ENCODE data around the gene MAP4.
"Not testable (repeated sequence)": the region's sequence is repeated elsewhere in the genome, so short reads cannot be mapped to it uniquely, and the experiment has no call there.

The MAP4 gene

GRCh38 chr3:47841786-47842349 lies 174.3 kb downstream of the MAP4 start:
- Histone ChIP-seq H3K27ac (ENCODE audit: low read depth, low read length) (no peak overlapping the region), H3K9me3 (ENCODE audit: control insufficient read depth, insufficient read depth, low read length) (no peaks in the 10 kb centered on the region), H3K4me2 (ENCODE audit: low read length) (no peak overlapping the region), H3K9me2 (replicated peaks; ENCODE audit: control insufficient read depth, low read length) (no peaks in the 10 kb centered on the region), H3K79me2 (ENCODE audit: control insufficient read depth, low read length) (peaks cover 12% of the 10 kb centered on the region), H3K4me1 (ENCODE audit: control insufficient read depth, low read length) (no peaks in the 10 kb centered on the region), H3K27me3 (ENCODE audit: control insufficient read depth, low read length) (no peaks in the 10 kb centered on the region), H3K36me3 (ENCODE audit: control insufficient read depth, low read length) (peaks cover 89% of the 10 kb centered on the region), H4K20me1 (ENCODE audit: control insufficient read depth, insufficient read depth, low read depth, low read length) (peaks cover 4% of the 10 kb centered on the region; the same call in 1 of the 2 replicates), H3K4me3 (ENCODE audit: low read length) (no peak overlapping the region), H3F3A (ENCODE audit: control insufficient read depth, insufficient read depth) (no peaks in the 10 kb centered on the region)
- no peak for TF ChIP-seq CTCF (IDR thresholded peaks at IDR 0.05; ENCODE audit: low read depth, low read length, poor library complexity, severe bottlenecking)
- no peak for TF ChIP-seq EZH2phosphoT487 (IDR thresholded peaks at IDR 0.05; ENCODE audit: borderline replicate concordance, low read length)

GRCh38 chr3:47838503-47838902 lies 177.7 kb downstream of the MAP4 start:
- Histone ChIP-seq H3K9me2 (replicated peaks; ENCODE audit: control insufficient read depth, low read length) (no peaks in the 10 kb centered on the region), H3K27ac (ENCODE audit: low read depth, low read length) (no peak overlapping the region), H3F3A (ENCODE audit: control insufficient read depth, insufficient read depth) (no peaks in the 10 kb centered on the region), H3K4me1 (ENCODE audit: control insufficient read depth, low read length) (no peaks in the 10 kb centered on the region), H3K4me2 (ENCODE audit: low read length) (no peak overlapping the region), H3K79me2 (ENCODE audit: control insufficient read depth, low read length) (peaks cover 12% of the 10 kb centered on the region), H3K4me3 (ENCODE audit: low read length) (no peak overlapping the region), H3K9me3 (ENCODE audit: control insufficient read depth, insufficient read depth, low read length) (no peaks in the 10 kb centered on the region), H3K27me3 (ENCODE audit: control insufficient read depth, low read length) (no peaks in the 10 kb centered on the region), H3K36me3 (ENCODE audit: control insufficient read depth, low read length) (peaks cover 79% of the 10 kb centered on the region), H4K20me1 (ENCODE audit: control insufficient read depth, insufficient read depth, low read depth, low read length) (peaks cover 4% of the 10 kb centered on the region; the same call in 1 of the 2 replicates)
- TF ChIP-seq EZH2phosphoT487 (IDR thresholded peaks at IDR 0.05; ENCODE audit: borderline replicate concordance, low read length) = no peak
- no peak for TF ChIP-seq CTCF (IDR thresholded peaks at IDR 0.05; ENCODE audit: low read depth, low read length, poor library complexity, severe bottlenecking)

- Histone ChIP-seq H3K9me2 (replicated peaks; ENCODE audit: control insufficient read depth, low read length) (no peaks in the 10 kb centered on the region), H3K4me1 (ENCODE audit: control insufficient read depth, low read length) (no peaks in the 10 kb centered on the region), H3K4me3 (ENCODE audit: low read length) (no peak overlapping the region), H3K27me3 (ENCODE audit: control insufficient read depth, low read length) (no peaks in the 10 kb centered on the region), H3K27ac (ENCODE audit: low read depth, low read length) (no peak overlapping the region), H4K20me1 (ENCODE audit: control insufficient read depth, insufficient read depth, low read depth, low read length) (no peaks in the 10 kb centered on the region; the same call in 1 of the 2 replicates), H3K36me3 (ENCODE audit: control insufficient read depth, low read length) (peaks cover 75% of the 10 kb centered on the region), H3K79me2 (ENCODE audit: control insufficient read depth, low read length) (peaks cover 12% of the 10 kb centered on the region), H3K9me3 (ENCODE audit: control insufficient read depth, insufficient read depth, low read length) (no peaks in the 10 kb centered on the region), H3F3A (ENCODE audit: control insufficient read depth, insufficient read depth) (no peaks in the 10 kb centered on the region), H3K4me2 (ENCODE audit: low read length) (no peak overlapping the region)
- TF ChIP-seq EZH2phosphoT487 (IDR thresholded peaks at IDR 0.05; ENCODE audit: borderline replicate concordance, low read length) (no peak), CTCF (IDR thresholded peaks at IDR 0.05; ENCODE audit: low read depth, low read length, poor library complexity, severe bottlenecking) (no peak)
These were observed 179.2 kb downstream of the MAP4 start for GRCh38 chr3:47836986-47837385.

- H3K9me2 ChIP-seq (replicated peaks; ENCODE audit: control insufficient read depth, low read length); H3K9me3 ChIP-seq (ENCODE audit: control insufficient read depth, insufficient read depth, low read length); H3K27me3 ChIP-seq (ENCODE audit: control insufficient read depth, low read length); H3K4me3 ChIP-seq (ENCODE audit: low read length); H3K27ac ChIP-seq (ENCODE audit: low read depth, low read length); H3F3A ChIP-seq (ENCODE audit: control insufficient read depth, insufficient read depth); H3K4me2 ChIP-seq (ENCODE audit: low read length): not testable (repeated sequence)
- Histone ChIP-seq H3K36me3 (ENCODE audit: control insufficient read depth, low read length) (peaks cover 74% of the 10 kb centered on the region), H3K79me2 (ENCODE audit: control insufficient read depth, low read length) (peaks cover 41% of the 10 kb centered on the region), H4K20me1 (ENCODE audit: control insufficient read depth, insufficient read depth, low read depth, low read length) (peaks cover 13% of the 10 kb centered on the region; the same call in 1 of the 2 replicates), H3K4me1 (ENCODE audit: control insufficient read depth, low read length) (peaks cover 15% of the 10 kb centered on the region)
These were observed 186.7 kb downstream of the MAP4 start for GRCh38 chr3:47829482-47829881.
